ENCODE data around the gene PTCD1.

PTCD1 gene

GRCh38 chr7:99369767-99370391, 68.7 kb downstream of the PTCD1 start:
- DNase-seq (ENCODE audit: low spot score), result no peak

- DNase-seq (ENCODE audit: low spot score), result no peak
These were observed 69.7 kb downstream of the PTCD1 start for GRCh38 chr7:99368750-99369389.
